K562 treated with DMSO at 1 percent for 12 hours (cell line): ENCODE results near the gene CITED1. TPM values are rescaled to one million over a fixed set of nuclear protein-coding genes. Genes with fewer than 3 reads are reported as not detected.

Source experiments
- total RNA-seq: library from RNA; unstranded; fragments of 300-600 nt; gene quantifications from 2 replicates; pipeline ENCODE4 v1.2.3, GENCODE V29; 2022; ENCODE audit not compliant: insufficient read depth

Gene CITED1
- total RNA-seq = 2.1 and 3.7 TPM in 2 replicates

GRCh38 chrX:72305286-72306084, at the start of gene CITED1:
TSS of gene CITED1 (minus strand) at chrX:72305914. CDS start at chrX:72302869, 3,045 bp downstream.

Other genes with a start within 250 kb of the CITED1 start
- gene RTL5, start 174.0 kb downstream of the CITED1 start, total RNA-seq = 0.18 and 0.31 TPM in 2 replicates
- 14.1 and 16.6 TPM in 2 replicates for gene PIN4, start 124.2 kb downstream of the CITED1 start, total RNA-seq
- gene ERCC6L, start 66.9 kb downstream of the CITED1 start, total RNA-seq = 3.1 and 7.9 TPM in 2 replicates
- gene RPS4X, start 28.7 kb downstream of the CITED1 start, total RNA-seq = 1,258 and 1,396 TPM in 2 replicates